IPS-15b (cell line): ENCODE measurements around the gene SHISA9.

ENCODE experiments used
- H3K27me3 ChIP-seq: one replicate; pipeline ENCODE4 v1.6.1; 2013; ENCODE audit warnings: low read length; ENCODE audit not compliant: control insufficient read depth, insufficient read depth
- H3K36me3 ChIP-seq: one replicate; pipeline ENCODE4 v1.6.1; 2013; ENCODE audit warnings: low read length; ENCODE audit not compliant: control insufficient read depth, insufficient read depth
- H3K4me1 ChIP-seq: one replicate; pipeline ENCODE4 v1.6.1; 2013; ENCODE audit warnings: mild to moderate bottlenecking, low read length; ENCODE audit not compliant: control insufficient read depth, insufficient read depth
- H3K4me3 ChIP-seq: one replicate; pipeline ENCODE4 v1.5.1; 2013; ENCODE audit warnings: low read depth, low read length
- H3K9ac ChIP-seq: one replicate; pipeline ENCODE4 v1.6.1; 2013; ENCODE audit warnings: low read depth, mild to moderate bottlenecking, low read length
- H3K9me3 ChIP-seq: one replicate; pipeline ENCODE4 v1.6.1; 2013; ENCODE audit warnings: mild to moderate bottlenecking, low read length; ENCODE audit not compliant: control insufficient read depth, insufficient read depth

The SHISA9 gene

DNA sequence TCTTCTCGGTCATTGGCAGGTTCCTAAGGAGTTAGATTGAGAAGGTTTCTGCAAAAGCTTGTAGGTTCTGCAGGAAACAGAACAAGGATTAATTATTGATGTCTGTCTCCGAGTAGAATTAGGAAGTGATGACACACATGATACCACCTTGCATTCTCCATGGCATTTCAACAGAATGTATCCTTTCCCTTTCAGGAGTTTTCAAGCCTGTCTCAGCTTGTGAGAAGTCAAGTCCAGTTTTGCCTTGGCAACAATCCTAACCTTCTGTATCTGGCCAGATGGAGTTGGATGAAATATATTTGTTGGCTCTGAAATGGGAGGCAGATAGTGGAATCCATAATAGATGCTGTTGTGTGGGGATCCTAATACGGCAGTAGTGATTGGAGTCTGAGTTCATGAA is 235.5 kb downstream of the SHISA9 start:
- Histone ChIP-seq H3K4me1 (no peaks in the 10 kb centered on the region), H3K9ac (no peak overlapping the region), H3K4me3 (no peak overlapping the region), H3K9me3 (no peaks in the 10 kb centered on the region), H3K27me3 (no peaks in the 10 kb centered on the region), H3K36me3 (no peaks in the 10 kb centered on the region)

GRCh38 chr16:13138528-13138927 is 237.1 kb downstream of the SHISA9 start:
- no peaks in the 10 kb centered on the region for H3K27me3 ChIP-seq
- H3K9me3 ChIP-seq, result no peaks in the 10 kb centered on the region
- H3K4me3 ChIP-seq, result no peak overlapping the region
- H3K36me3 ChIP-seq, result no peaks in the 10 kb centered on the region
- H3K4me1 ChIP-seq, result no peaks in the 10 kb centered on the region
- H3K9ac ChIP-seq, result no peak overlapping the region

- Histone ChIP-seq H3K4me1 (no peaks in the 10 kb centered on the region), H3K27me3 (no peaks in the 10 kb centered on the region), H3K4me3 (no peak overlapping the region), H3K9ac (no peak overlapping the region), H3K36me3 (no peaks in the 10 kb centered on the region), H3K9me3 (no peaks in the 10 kb centered on the region)
Measured at GRCh38 chr16:13139661-13140241, 238.4 kb downstream of the SHISA9 start.

GRCh38 chr16:13143551-13143950 is 242.2 kb downstream of the SHISA9 start:
- Histone ChIP-seq H3K9ac (no peak overlapping the region), H3K27me3 (no peaks in the 10 kb centered on the region), H3K4me1 (no peaks in the 10 kb centered on the region), H3K36me3 (no peaks in the 10 kb centered on the region), H3K9me3 (no peaks in the 10 kb centered on the region), H3K4me3 (no peak overlapping the region)

- H3K36me3 ChIP-seq, result no peaks in the 10 kb centered on the region
- H3K27me3 ChIP-seq, result no peaks in the 10 kb centered on the region
- no peak overlapping the region for H3K4me3 ChIP-seq
- H3K9ac ChIP-seq, result no peak overlapping the region
- H3K4me1 ChIP-seq, result no peaks in the 10 kb centered on the region
- H3K9me3 ChIP-seq, result no peaks in the 10 kb centered on the region
Measured at GRCh38 chr16:13146829-13147228, 245.4 kb downstream of the SHISA9 start.

DNA sequence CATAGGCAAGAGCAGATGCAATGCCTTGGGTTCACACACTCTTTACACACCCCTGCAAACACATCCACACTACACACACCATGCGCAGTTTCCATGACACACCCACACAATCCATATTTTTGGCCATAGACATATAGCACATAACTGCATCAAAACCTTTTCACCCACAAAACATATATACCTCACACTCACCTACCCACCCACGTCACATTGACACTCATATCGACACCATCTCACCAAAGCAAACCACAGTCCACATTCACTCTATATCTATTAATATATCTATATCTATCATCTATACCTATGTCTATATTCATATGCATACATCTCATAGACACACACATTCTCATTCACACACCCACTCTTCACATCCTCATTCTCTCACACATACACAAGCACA is 246.9 kb downstream of the SHISA9 start:
- H3K4me1 ChIP-seq, result no peaks in the 10 kb centered on the region
- H3K4me3 ChIP-seq, result no peak overlapping the region

GRCh38 chr16:13148836-13149235 is 247.4 kb downstream of the SHISA9 start:
- H3K9me3 ChIP-seq, result no peaks in the 10 kb centered on the region
- no peaks in the 10 kb centered on the region for H3K27me3 ChIP-seq
- no peaks in the 10 kb centered on the region for H3K36me3 ChIP-seq
- no peak overlapping the region for H3K4me3 ChIP-seq
- peaks cover under 1% of the 10 kb centered on the region for H3K4me1 ChIP-seq
- H3K9ac ChIP-seq, result no peak overlapping the region

More for the DNA sequence above, 246.9 kb downstream of the SHISA9 start:
- no peaks in the 10 kb centered on the region for H3K36me3 ChIP-seq
- H3K9me3 ChIP-seq, result no peaks in the 10 kb centered on the region
- no peak overlapping the region for H3K9ac ChIP-seq
- H3K27me3 ChIP-seq, result no peaks in the 10 kb centered on the region

DNA sequence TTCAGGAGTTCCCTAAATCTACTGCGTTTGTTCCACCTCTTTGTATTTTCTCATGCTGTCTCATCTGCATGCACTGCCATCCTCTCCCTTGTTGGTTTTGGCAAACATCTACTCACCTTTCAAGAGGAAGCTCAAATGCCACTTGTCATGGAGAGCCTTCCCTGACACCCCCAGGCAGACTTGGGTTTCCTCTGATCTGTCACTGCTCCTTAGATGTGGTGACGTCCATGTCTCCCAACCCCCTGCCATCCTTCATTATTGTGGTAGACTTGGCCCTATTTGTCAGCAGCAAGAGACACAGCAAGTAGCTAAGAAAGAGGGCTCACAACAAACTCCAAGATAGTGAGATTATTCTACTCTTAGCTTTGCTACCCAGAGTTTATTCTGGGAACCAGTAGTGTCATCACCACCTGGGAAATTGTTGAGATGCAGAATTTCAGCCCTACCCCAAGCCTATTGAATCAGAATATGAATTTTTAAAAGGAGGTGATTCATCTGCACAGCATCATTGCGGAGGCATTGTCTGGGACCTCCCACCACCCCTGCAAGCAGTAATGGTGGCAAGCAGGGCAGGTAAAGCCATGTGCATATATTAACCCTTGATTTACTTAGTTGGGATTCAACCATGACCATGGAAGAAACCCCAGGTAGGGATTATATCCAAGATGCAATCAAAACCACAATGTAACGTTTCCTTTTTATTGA is 248.9 kb downstream of the SHISA9 start:
- Histone ChIP-seq H3K4me1 (peaks cover 6% of the 10 kb centered on the region), H3K9ac (no peak overlapping the region), H3K36me3 (no peaks in the 10 kb centered on the region), H3K9me3 (no peaks in the 10 kb centered on the region), H3K27me3 (no peaks in the 10 kb centered on the region), H3K4me3 (no peak overlapping the region)

DNA sequence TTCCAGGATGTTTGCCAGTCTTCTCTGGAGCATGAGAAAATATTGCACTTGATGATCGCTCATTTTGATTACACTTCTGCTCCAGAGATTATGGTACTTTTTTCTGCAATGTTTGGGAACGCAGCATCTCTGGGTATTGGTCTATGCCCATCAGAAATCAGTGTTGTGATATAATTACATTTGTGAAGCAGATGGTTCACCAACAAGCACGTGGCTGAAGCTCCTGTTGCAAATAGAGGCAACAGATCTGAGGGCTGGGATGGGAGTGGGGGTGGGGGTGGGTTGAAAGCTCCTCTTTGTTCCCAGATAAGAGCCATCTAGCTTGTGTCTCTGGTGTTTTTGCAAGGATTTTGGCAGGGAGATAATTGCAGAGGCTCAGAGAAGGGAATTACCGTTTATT is 252.3 kb downstream of the SHISA9 start:
- Histone ChIP-seq H3K36me3 (no peaks in the 10 kb centered on the region), H3K4me3 (no peak overlapping the region), H3K4me1 (peaks cover 22% of the 10 kb centered on the region), H3K9ac (no peak overlapping the region), H3K27me3 (no peaks in the 10 kb centered on the region), H3K9me3 (no peaks in the 10 kb centered on the region)

DNA sequence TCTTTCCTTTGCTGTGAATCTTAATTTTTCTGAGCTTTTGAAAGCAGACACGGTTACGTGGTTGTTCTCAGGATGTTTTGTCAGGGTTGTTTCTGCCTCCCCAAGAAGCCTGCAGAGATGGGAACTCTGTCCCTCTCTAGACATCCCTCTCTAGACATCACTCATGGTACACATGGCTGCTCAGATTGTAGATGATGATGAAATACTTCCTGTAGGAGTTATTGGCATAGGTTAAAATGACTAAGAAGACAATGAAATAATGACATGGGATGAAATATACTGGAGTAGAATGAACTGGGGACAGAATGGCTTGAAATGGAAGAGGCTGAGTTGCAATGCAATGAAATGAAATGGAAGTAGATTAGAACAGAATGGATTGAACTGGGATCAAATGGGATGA is 253.4 kb downstream of the SHISA9 start:
- Histone ChIP-seq H3K9me3 (no peaks in the 10 kb centered on the region), H3K9ac (no peak overlapping the region), H3K36me3 (no peaks in the 10 kb centered on the region), H3K27me3 (no peaks in the 10 kb centered on the region), H3K4me3 (no peak overlapping the region), H3K4me1 (peaks cover 22% of the 10 kb centered on the region)

DNA sequence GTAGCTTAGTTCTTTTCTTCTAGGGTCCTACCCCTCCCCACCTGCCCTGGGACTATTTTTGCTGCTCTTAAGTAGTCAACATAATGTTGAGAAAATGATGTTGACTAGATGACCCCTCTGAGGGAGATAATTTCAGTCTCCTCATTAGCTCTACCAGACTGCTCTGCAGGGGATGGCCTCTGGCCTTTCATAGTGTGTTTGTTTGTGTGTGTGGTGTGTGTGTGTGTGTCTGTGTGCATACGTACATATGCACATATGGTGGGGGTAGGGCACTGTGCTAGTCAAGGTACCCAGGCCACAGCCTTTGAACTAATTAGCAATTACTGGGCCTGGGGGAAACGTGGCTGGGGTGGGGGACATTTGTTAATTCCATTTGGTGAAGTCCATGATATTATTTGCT is 254.0 kb downstream of the SHISA9 start:
- Histone ChIP-seq H3K36me3 (no peaks in the 10 kb centered on the region), H3K27me3 (no peaks in the 10 kb centered on the region), H3K4me3 (no peak overlapping the region), H3K4me1 (peaks cover 22% of the 10 kb centered on the region), H3K9me3 (no peaks in the 10 kb centered on the region), H3K9ac (no peak overlapping the region)

- Histone ChIP-seq H3K9me3 (no peaks in the 10 kb centered on the region), H3K4me3 (no peak overlapping the region), H3K9ac (no peak overlapping the region), H3K27me3 (no peaks in the 10 kb centered on the region), H3K36me3 (no peaks in the 10 kb centered on the region), H3K4me1 (peaks cover 22% of the 10 kb centered on the region)
Measured at GRCh38 chr16:13155780-13156179, 254.4 kb downstream of the SHISA9 start.
